HG03442 (cell line): Measurements from ENCODE around the gene FAM13B.
"Not testable (repeated sequence)": the region's sequence is repeated elsewhere in the genome, so short reads cannot be mapped to it uniquely, and the experiment has no call there.

Experiments
- ATAC-seq: cut with Tn5 transposase; IDR thresholded peaks from one replicate; pipeline ENCODE4 v1.9.1; 2021; ENCODE audit warnings: mild to moderate bottlenecking, moderate library complexity; ENCODE audit not compliant: unreplicated experiment

FAM13B gene

DNA sequence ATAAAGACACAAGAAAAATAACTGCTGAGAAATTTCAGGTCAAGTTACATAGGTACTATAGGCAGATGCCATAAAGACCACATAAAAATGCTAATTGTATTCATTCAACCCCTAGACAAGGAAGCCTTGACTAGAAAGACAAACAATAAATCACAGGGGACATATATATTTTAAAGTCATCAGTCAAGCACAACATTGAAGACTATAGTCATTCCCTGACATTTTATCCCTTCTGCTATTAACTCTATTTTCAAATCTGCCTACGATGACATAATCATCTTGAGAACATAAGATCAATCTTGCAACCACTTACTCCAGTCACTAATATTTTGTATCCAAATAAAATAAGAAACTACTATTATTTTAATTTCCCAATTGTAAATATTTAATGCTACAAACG is 38.3 kb downstream of the FAM13B start:
- no peak for ATAC-seq

DNA sequence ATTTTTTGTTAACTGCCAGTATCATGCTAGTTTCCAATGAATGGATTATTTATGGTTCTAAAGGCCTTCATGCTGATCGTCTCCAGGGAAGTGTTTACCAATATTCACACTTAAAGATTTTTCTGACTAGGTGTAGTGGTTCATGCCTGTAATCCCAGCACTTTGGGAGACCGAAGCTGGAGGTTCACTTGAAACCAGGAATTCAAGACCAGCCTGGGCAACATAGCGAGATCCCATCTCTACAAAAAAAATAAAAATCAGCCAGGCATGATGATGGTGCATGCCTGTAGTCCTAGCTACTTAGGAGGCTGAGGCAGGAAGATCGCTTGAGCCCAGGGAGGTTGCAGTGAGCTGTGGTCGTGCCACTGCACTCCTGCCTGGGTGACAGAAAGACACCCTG is 43.5 kb downstream of the FAM13B start:
- no peak for ATAC-seq

DNA sequence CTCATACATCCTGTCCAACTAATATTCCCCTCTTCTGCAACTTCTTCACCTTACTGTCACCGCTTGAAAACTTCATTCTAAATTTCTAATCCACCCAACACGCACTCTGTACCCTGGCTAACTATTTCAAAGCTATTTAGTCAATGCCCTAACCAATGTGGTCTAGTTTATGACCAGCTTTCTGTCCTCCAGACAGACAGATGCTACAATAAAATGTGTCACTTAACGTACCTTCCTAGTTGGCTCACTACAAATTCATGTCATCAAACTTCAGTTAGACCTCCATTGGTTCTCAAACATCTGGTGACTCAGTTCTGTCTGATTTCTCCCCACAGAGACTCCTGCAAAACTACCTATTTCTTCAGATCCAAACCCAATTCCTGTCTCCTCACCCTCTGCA is 57.7 kb downstream of the FAM13B start:
- no peak for ATAC-seq

DNA sequence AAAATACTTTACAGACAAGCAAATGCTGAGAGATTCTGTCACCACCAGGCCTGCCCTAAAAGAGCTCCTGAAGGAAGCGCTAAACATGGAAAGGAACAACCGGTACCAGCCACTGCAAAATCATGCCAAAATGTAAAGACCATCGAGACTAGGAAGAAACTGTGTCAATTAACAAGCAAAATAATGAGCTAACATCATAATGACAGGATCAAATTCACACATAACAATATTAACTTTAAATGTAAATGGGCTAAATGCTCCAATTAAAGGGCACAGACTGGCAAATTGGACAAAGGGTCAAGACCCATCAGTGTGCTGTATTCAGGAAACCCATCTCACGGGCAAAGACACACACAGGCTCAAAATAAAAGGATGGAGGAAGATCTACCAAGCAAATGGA is 62.5 kb downstream of the FAM13B start:
- not testable (repeated sequence) for ATAC-seq

DNA sequence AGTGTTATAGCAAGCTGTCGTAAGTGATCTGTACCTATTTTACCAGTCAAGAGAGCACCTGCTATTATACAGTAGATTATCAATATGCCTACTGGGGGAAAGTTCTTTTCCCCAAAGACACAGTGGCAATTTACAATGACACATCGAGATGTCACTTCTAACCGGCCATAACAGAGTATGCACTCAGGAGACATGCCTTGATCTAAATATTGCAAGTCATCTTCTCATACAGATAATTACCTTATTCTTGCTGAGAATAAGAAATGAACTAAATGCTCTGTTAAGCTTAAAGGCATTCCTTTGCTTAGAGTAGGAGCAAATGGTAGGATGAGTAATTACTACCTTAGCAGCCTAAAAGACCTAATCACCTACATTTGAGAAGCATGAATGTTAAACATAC is 72.1 kb downstream of the FAM13B start:
- ATAC-seq: no peak

DNA sequence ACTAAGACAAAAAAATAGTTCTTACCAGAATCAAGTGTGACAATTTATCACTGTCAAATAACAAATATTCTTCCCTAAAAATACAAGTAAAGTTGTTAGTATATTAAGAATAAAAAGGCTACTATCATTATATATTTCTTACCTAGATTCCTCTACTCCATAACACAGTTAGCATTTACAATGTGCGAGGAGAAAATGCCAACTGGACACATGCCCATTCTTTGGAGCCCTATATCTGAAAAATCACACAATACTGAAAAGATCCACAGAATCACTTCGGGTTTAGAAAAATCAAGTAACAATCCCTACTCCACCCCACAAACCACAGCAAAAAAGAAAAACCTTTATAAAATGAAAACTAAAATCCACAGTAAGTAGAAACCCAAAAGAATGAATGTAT is 72.7 kb downstream of the FAM13B start:
- ATAC-seq: no peak

DNA sequence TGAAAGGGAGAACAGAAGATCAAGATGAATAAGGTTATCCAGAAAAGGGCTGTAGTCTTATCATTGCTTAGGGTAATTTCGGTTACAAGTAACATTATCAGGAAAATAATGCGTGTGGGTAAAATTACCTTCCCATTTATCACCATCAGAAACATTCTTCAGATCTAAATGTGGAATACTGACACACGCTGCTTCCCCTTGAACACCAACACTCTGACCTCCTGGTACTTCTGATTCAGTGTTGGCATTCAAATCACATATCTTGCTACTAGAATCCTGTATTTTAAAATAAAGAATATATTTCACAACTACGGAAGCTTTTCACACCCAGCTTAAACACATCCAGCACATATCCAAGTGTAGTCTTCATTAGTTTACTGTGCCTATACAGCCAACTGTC is 73.4 kb downstream of the FAM13B start:
- ATAC-seq: no peak

DNA sequence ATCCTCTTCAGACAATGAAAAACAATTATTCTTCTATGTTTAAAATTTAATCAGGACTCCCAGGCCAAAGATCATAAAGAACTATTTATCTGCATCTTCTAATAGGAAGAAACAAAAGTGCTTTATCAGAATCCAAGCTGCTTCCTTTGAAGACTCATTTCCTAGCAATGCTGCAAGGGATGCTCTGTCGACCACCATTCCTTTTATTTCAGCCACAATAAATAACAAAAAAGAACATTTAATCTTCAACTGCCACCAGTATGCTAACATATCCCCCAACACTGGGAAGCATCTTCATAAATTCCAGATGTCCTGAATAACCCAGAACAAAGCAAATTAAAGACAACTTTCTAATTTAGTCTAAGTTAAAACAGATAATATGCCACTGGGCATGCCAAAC is 74.9 kb downstream of the FAM13B start:
- ATAC-seq: no peak

DNA sequence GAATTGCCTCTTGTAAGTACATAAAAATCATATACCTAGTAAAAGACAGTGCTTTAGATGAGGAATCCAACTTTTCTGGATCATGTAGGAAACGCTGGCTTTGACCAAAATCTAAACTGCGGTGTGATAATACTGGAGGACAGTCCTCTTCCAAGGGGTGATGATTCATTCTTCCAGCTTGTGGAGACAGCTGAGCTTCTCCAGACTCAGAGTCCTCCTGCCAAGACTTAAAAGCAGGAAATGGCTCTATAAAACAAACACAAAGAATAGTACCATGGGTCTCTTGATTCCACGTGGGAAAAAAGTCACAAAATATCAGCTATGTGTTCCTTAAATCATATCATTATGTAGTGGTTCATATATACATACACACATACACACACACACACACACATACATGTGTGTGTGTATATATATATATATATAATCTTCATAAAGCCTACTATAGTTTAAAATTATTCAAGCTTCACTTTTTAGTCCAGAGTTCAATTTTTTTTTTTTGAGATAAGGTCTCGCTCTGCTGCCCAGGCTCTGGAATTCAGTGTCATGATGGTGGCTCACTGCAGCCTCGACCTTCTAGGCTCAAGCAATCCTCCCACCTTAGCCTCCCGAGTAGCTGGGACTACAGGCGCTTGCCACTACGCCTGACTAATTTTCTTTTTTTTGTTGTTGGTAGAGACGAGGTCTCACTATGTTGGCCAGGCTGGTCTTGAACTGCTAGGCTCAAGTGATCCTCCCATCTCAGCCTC is 78.6 kb downstream of the FAM13B start:
- no peak for ATAC-seq

DNA sequence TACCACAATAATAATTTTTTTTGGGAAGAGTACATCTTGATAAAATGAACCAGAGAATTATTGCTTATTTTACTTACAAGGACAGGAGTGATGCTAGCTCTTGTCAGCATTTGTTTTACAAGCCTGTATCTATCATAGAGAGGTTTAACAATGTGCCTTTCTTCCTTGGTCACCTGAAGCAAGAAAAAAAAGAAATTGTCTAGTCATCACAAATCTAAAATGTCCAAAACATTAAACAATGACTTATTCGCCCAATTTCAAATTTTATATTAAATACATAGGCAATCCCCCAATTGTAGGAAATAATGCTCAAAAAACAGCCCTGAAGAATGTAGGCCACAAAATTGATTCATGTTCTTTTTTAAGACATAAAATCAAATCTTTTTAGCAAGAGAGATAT is 87.1 kb downstream of the FAM13B start:
- ATAC-seq: no peak

DNA sequence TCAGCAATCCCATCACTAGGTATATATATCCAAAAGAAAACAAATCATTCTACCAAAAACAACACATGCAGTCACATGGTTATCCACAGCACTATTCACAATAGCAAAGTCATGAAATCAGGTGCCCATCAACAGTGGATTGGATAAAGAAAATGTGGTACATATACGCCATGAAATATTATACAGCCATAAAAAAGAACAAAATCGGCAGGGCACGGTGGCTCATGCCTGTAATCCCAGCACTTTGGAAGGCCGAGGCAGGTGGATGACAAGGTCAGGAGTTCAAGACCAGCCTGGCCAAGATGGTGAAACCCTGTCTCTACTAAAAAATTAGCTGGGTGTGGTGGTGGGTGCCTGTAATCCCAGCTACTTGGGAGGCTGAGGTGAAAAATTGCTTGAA is 88.6 kb downstream of the FAM13B start:
- not testable (repeated sequence) for ATAC-seq

DNA sequence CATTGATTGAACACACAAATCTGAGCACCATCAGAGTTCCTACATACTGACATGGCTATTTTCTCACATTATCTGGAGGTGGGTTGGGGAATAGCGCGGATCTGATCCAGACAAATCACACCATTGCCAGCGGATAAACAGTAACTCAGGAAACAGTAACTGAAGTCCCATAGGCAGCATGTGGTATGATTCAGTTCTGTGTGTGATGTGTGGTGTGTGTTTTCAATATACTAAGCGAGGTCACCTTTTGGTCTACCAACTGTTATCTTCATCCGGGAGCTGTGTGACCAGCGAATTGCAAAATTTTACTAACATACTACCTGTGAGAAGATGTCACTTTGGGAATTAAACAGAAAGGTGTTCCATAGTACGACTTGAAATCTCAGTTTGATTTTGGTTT is 93.5 kb downstream of the FAM13B start:
- no peak for ATAC-seq

DNA sequence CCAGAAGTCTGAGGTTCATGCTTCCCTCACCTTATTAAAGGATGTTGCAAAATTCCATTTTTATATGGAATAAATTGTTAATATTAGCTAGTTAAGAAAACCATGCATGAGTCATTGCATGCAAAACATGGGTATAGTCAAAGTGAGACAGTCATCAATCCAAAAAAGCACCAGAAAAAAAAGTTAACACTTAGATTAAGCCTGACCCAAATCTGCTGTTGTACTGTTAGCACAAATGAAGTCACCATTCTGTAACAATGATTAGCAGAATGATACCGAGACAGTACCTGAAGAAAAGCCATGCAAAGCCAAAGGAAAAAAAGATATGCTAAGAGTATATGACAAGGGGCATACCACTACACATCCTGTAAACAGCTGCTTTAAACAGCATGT is 94.1 kb downstream of the FAM13B start:
- peak; percentile 32 for ATAC-seq

DNA sequence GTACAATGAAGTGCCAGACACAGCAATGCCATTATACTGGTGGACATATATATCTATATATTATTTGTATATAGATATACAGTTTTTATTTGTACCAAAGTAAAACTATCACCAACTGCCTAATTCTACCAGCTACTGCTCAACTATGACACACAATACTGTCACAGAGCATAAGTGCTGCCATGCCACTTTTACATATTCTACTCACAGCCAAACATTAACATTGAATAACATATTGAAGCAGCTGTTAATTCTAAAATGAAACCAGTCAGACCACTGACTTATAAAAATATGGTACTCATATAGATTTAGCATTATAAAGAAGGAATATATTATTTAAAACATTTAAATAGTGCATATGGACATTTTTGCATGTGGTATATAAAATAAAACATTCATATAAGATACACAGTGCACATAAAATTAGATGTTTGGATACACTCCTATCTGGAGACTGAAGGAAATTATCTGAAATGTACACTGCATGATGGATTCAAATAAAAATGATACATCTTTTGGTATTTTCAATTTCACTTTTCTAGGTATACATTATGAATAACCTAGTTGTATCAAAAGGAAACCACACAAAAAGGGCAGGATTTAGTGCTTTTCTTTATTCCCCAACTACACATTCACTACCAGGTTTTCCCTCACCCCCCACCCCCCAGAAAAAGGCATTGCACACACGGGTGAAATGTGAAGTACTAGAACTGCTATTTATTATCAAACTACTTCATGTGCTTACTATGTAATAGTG is 94.7 kb downstream of the FAM13B start:
- ATAC-seq: no peak

DNA sequence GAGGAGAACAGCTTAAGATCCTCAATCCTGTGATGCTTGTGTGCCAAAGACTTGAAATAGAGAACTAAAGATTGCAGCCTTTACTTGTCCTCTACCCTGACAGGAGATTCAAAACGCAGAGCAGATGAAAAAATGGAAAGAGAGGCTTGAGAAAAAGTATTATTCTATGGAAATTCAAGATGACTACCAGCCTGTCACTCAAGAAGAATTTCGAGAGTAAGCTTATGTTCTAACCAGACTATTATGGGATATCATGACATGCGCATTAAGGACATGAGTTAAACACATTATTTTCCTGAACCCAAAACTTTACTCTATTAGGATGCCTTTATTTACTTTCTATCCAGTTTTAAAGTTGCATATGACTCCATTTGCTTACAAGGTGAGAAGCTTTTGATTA is 97.2 kb downstream of the FAM13B start:
- no peak for ATAC-seq

DNA sequence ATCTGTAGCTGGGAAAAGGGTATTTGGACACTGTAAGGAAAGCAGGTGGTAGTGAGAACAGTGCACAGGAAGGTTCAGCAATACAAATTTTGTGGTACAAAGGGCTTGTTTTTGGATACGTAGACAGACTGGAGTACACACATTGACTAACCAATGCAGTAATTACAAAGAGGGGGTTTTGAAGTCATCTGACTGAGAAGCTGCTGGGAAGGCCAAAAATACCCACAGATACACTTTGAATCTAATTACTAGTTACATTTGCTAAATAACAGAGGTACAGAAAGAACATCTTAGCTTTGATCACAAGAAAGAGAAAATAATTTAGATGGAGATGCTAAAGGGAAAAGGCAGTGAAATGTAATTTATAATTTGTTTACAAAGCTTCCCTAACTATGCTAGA is 97.7 kb downstream of the FAM13B start:
- peak; percentile 66 for ATAC-seq

DNA sequence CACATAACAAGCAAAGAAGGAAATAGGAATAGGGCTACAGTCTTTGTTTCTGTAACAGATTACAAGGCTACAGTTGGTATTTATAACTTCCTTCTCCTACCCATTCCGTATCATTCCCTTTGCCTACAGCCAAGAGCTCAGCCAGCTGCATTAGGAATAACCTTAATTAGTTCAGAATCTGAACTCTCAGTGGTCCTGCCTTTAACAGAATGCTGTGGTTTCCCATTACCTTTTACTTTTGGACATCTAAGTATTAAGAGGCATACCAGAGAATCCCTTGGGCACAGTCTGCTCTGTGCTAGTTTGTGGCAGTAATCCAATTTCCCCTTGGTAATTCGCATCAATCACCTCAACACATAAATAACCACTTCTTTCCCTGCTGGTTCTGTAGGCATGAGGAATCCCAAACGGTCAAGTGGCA is 99.4 kb downstream of the FAM13B start:
- no peak for ATAC-seq

DNA sequence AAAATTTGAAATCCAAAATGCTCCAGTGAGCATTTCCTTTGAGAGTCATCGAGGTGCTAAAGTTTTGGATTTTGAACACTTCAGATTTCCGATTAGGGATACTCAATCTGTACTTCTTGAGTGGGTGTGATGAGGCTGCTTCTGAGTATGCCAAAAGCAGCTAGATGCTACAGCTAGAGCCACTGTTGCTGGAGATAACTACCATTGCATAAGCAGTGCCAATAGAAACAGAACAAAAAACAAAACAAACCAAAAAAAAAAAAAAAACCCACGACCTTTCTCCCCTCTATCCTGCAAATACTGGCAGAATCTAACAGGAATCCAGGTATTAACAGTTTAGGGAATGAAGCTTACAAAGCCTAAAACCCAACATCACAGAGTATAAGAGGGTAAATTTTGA is 100.1 kb downstream of the FAM13B start:
- no peak for ATAC-seq

DNA sequence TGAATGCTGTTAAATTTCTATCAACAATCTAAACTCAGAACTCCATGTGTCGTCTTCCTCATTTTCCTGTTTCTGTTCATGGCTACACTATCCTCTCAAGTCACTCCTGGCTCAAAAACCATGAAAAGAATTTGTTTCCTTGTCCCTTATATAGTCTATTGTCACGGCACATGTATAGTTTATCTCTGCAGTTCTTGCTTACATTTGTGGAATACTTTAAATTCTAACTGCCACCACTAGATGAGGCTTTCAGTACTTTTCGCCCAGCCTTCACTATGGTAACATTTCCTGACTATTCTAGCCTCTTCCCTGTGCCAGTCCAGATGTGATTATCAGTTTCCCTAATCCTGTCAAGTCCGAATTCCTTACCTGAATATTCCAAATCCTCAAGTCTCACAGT is 109.0 kb downstream of the FAM13B start:
- ATAC-seq: no peak

DNA sequence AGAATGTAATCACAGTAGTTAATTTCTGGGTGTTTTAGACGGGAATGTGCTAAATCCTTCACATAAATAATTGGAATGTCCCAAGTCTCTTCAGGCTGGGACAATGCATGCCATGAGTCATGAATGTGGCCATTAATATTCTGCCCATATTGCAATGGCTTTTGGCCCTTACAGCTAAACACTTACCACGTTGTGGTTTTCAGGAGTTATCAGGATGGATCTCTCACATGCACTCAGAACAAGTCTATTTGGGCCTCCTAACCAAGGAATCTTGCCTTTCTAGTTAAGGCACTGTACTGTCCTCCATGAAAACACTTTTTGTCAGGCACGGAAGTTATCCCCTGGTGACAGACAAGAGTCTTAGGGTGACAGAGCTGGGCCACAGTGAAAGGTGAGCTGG is 110.9 kb downstream of the FAM13B start:
- ATAC-seq: no peak

DNA sequence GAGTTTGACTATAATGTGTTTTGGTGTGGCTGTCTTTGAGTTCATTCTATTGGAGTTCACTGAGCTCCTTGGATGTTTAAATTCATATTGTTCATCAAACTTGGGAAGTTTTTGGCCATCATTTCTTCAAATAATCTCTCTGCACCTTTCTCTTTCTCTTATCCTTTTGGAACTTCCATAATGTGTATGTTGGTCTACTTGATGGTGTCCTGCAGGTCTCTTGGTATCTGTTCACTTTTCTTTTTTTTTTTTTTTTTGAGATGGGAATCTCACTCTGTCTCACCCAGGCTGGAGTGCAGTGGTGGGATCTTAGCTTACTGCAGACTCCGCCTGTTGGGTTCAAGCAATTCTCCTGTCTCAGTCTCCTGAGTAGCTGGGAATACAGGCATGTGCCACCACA is 116.0 kb downstream of the FAM13B start:
- ATAC-seq: no peak

DNA sequence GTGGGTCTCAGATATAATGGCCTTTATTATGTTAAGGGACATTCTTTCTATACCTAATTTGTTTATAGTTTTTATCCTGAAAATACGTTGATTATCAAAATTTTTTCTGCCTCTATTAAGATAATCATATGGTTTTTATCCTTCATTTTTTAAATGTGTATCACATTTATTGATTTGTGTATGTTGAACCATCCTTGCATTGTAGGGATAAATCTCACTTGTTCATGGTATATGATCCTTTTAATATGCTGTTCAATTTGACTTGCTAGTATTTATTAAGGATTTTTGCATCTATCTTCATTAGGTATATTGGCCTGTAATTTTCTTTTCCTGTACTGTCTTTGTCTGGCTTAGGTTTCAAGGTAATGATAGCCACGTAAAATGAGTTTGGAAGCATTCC is 118.1 kb downstream of the FAM13B start:
- ATAC-seq: no peak
